HCT116 (cell line): ENCODE data around the gene CENPT. TPM values are rescaled to one million over a fixed set of nuclear protein-coding genes. Genes with fewer than 3 reads are reported as not detected.

Experiments
- ATAC-seq: fragments of 200-7000 bp; cut with Tn5 transposase; 2 replicates; pipeline ENCODE4 v1.9.1; 2020; ENCODE audit warnings: mild to moderate bottlenecking, moderate library complexity
- BruUV-seq: library from RNA; stranded (reverse); fragments of 400-500 nt; replicated peaks from 2 replicates; lab custom pipeline; 2021; lab: Mats Ljungman, UMichigan
- CTCF ChIA-PET: fragments of 300-600 bp; sonication (Branson Sonifier 250); formaldehyde crosslinking; loops from one replicate; lab custom pipeline; 2021; ENCODE audit warnings: antibody characterized with exemption; lab: Charles Lee
- POLR2A ChIA-PET: fragments of 300-600, 350-600 bp; sonication (Branson Sonifier 250); formaldehyde crosslinking; loops from one replicate; lab custom pipeline; 2021; ENCODE audit warnings: antibody characterized with exemption; lab: Charles Lee
- RAD21 ChIA-PET, 2 experiments: fragments of 300-600 bp; sonication (Branson Sonifier 250); formaldehyde crosslinking; loops; one replicate each; lab custom pipeline; 2023; ENCODE audit warnings: low total read pairs in 2 of 2; ENCODE audit not compliant: uncharacterized antibody in 2 of 2, unreplicated experiment in 2 of 2, low non-redundant PET in 1 of 2; lab: Charles Lee
- DNase-seq: peaks from one replicate; pipeline ENCODE4 v3.0.0-alpha.2; 2010; ENCODE audit warnings: low read depth, low spot score
- H2AFZ ChIP-seq: fragments of 200-600 bp; shearing (Covaris generic), sonication (generic); 2 replicates; pipeline ENCODE4 v1.6.1; 2017; ENCODE audit warnings: low read depth, mixed run types, mixed read lengths, antibody characterized with exemption, low read length; ENCODE audit not compliant: poor library complexity, severe bottlenecking
- H3K27ac ChIP-seq: 2 replicates; pipeline ENCODE4 v1.5.1; 2012; ENCODE audit warnings: low read depth, low read length
- H3K27me3 ChIP-seq: fragments of 200-600 bp; sonication (generic); 2 replicates; pipeline ENCODE4 v1.6.1; 2016; ENCODE audit warnings: mixed run types, low read length, mixed read lengths; ENCODE audit not compliant: insufficient read depth
- H3K36me3 ChIP-seq, 2 experiments: fragments of 200-500 bp in 1 of 2; fragments of 200-600 bp in 1 of 2; sonication (Bioruptor generic) in 1 of 2; sonication (generic) in 1 of 2; 2 replicates each; pipeline versions ENCODE4 v1.5.1 to v1.6.1; 2014 to 2016; ENCODE audit warnings: low read length in 2 of 2, inconsistent platforms in 1 of 2, mixed read lengths in 1 of 2, mixed run types in 1 of 2; ENCODE audit not compliant: insufficient read depth in 2 of 2, control insufficient read depth in 1 of 2
- H3K4me1 ChIP-seq, 2 experiments: fragments of 200-600 bp in 1 of 2; sonication (generic) in 1 of 2; 2 replicates each; pipeline versions ENCODE4 v1.5.1 to v1.6.1; 2012 to 2017; ENCODE audit warnings: low read length in 2 of 2, inconsistent platforms in 1 of 2, mild to moderate bottlenecking in 1 of 2, mixed read lengths in 1 of 2, mixed run types in 1 of 2, moderate library complexity in 1 of 2; ENCODE audit not compliant: insufficient read depth in 2 of 2, control insufficient read depth in 1 of 2
- H3K4me2 ChIP-seq: fragments of 200-600 bp; sonication (generic); 2 replicates; pipeline ENCODE4 v1.6.1; 2017; ENCODE audit warnings: mixed run types, low read length, mixed read lengths
- H3K4me3 ChIP-seq, 2 experiments: fragments of 200-600 bp in 1 of 2; sonication (generic) in 1 of 2; replicated peaks in 1 of 2; 2 replicates each; pipeline ENCODE4 v1.5.1; 2011 to 2016; ENCODE audit warnings: low read length in 2 of 2, control low read depth in 1 of 2, low read depth in 1 of 2, mild to moderate bottlenecking in 1 of 2, mixed read lengths in 1 of 2, mixed run types in 1 of 2
- H3K79me2 ChIP-seq: fragments of 200-600 bp; sonication (generic); 2 replicates; pipeline ENCODE4 v1.6.1; 2017; ENCODE audit warnings: mild to moderate bottlenecking, mixed run types, low read length, moderate library complexity, mixed read lengths; ENCODE audit not compliant: insufficient read depth
- H3K9ac ChIP-seq: fragments of 200-600 bp; sonication (generic); 2 replicates; pipeline ENCODE4 v1.6.1; 2016; ENCODE audit warnings: low read length, mixed read lengths
- H3K9me2 ChIP-seq: fragments of 200-600 bp; sonication (generic), shearing (Covaris generic); 2 replicates; pipeline ENCODE4 v1.6.1; 2017; ENCODE audit warnings: mixed run types, mild to moderate bottlenecking, moderate library complexity; ENCODE audit not compliant: insufficient read depth
- H3K9me3 ChIP-seq, 2 experiments: fragments of 200-500 bp in 1 of 2; fragments of 200-600 bp in 1 of 2; sonication (Bioruptor generic) in 1 of 2; sonication (generic) in 1 of 2; 2 replicates each; pipeline ENCODE4 v1.6.1; 2014 to 2017; ENCODE audit warnings: low read length in 2 of 2, mixed read lengths in 2 of 2, inconsistent platforms in 1 of 2, low read depth in 1 of 2, mild to moderate bottlenecking in 1 of 2, mixed run types in 1 of 2, moderate library complexity in 1 of 2; ENCODE audit not compliant: control insufficient read depth in 1 of 2, insufficient read depth in 1 of 2
- H4K20me1 ChIP-seq: fragments of 200-600 bp; sonication (generic), shearing (Covaris generic); 2 replicates; pipeline ENCODE4 v1.6.1; 2017; ENCODE audit warnings: mixed run types, mild to moderate bottlenecking, moderate library complexity; ENCODE audit not compliant: insufficient read depth
- ATF3 ChIP-seq: IDR thresholded peaks from 2 replicates; pipeline ENCODE4 v1.6.1; 2012
- CBX3 ChIP-seq: IDR thresholded peaks from 2 replicates; pipeline ENCODE4 v1.6.1; 2012; ENCODE audit warnings: low read depth
- CTCF ChIP-seq, 3 experiments: fragments of 200-600 bp in 1 of 3; sonication (generic) in 1 of 3; IDR thresholded peaks in 2 of 3; conservative IDR thresholded peaks in 1 of 3; 2 replicates each; pipeline ENCODE4 v1.5.1; 2012 to 2017; ENCODE audit warnings: low read depth in 2 of 3, low read length in 2 of 3, antibody characterized with exemption in 1 of 3, borderline replicate concordance in 1 of 3, control low read depth in 1 of 3, mild to moderate bottlenecking in 1 of 3, mixed read lengths in 1 of 3, mixed run types in 1 of 3, moderate library complexity in 1 of 3; ENCODE audit not compliant: insufficient read depth in 1 of 3
- EGR1 ChIP-seq: IDR thresholded peaks from 2 replicates; pipeline ENCODE4 v1.6.1; 2012; ENCODE audit warnings: low read depth
- EZH2phosphoT487 ChIP-seq: fragments of 200-600 bp; IDR thresholded peaks from 2 replicates; pipeline ENCODE4 v1.6.1; 2018; ENCODE audit warnings: antibody characterized with exemption, borderline replicate concordance
- JUND ChIP-seq: IDR thresholded peaks from 2 replicates; pipeline ENCODE4 v1.6.1; 2012
- MAX ChIP-seq: IDR thresholded peaks from 2 replicates; pipeline ENCODE4 v1.6.1; 2012
- POLR2AphosphoS5 ChIP-seq: IDR thresholded peaks from 2 replicates; pipeline ENCODE4 v1.6.1; 2011; ENCODE audit warnings: mild to moderate bottlenecking, low read depth, low read length, moderate library complexity
- RAD21 ChIP-seq: IDR thresholded peaks from 2 replicates; pipeline ENCODE4 v1.6.1; 2012; ENCODE audit warnings: low read depth, mild to moderate bottlenecking
- REST ChIP-seq: IDR thresholded peaks from 2 replicates; pipeline ENCODE4 v1.6.1; 2012; ENCODE audit warnings: low read depth
- SIN3A ChIP-seq: IDR thresholded peaks from 2 replicates; pipeline ENCODE4 v1.6.1; 2012; ENCODE audit warnings: low read depth
- SP1 ChIP-seq: IDR thresholded peaks from 2 replicates; pipeline ENCODE4 v1.6.1; 2012; ENCODE audit warnings: low read depth
- TCF7L2 ChIP-seq: IDR thresholded peaks from 2 replicates; pipeline ENCODE4 v1.7.0; 2011; ENCODE audit warnings: borderline replicate concordance, inconsistent platforms; ENCODE audit not compliant: insufficient read depth, insufficient read length; ENCODE audit errors: extremely low read depth
- ZBTB33 ChIP-seq: IDR thresholded peaks from 2 replicates; pipeline ENCODE4 v1.6.1; 2011; ENCODE audit warnings: mild to moderate bottlenecking, low read length, moderate library complexity; ENCODE audit not compliant: insufficient replicate concordance; ENCODE audit errors: extremely low read depth
- intact Hi-C: fragments of 100-400 bp; cut with micrococcal nuclease; formaldehyde crosslinking; loops from 2 replicates; pipeline ENCODE4 v1.10.0; 2022
- total RNA-seq: library from RNA; stranded (reverse); gene quantifications from one replicate; pipeline ENCODE4 v1.2.1, GENCODE V29; 2021; ENCODE audit not compliant: unreplicated experiment

Gene CENPT
- total RNA-seq, 1 experiment from 2014 or later = 40.5 TPM

GRCh38 chr16:67845291-67846062 is 2.0 kb downstream of the CENPT start:
- TF ChIP-seq TCF7L2 (no peak), POLR2AphosphoS5 (no peak), REST (no peak), SP1 (no peak), ZBTB33 (no peak), EGR1 (no peak), RAD21 (no peak), EZH2phosphoT487 (no peak), SIN3A (no peak), MAX (no peak), CBX3 (no peak), CTCF (IDR thresholded peaks at IDR 0.05 in 2 of 3, conservative IDR thresholded peaks at IDR 0.05 in 1 of 3; ENCODE audit: borderline replicate concordance in 1 of 3, insufficient read depth in 1 of 3, low read depth in 2 of 3, low read length in 2 of 3) (no peak), JUND (no peak), ATF3 (no peak)
- Histone ChIP-seq H3K4me3 (peak overlapping the region; percentile 83 to 96), H3K9me2 (no peaks in the 10 kb centered on the region), H3K4me2 (peak overlapping the region; percentile 82), H3K36me3 (peaks cover 4 to 6% of the 10 kb centered on the region in 2 experiments; a peak in 2 of 4 replicates), H3K4me1 (peaks cover 20 to 53% of the 10 kb centered on the region in 2 experiments), H2AFZ (no peak overlapping the region), H3K9me3 (no peaks in the 10 kb centered on the region), H3K27ac (peak overlapping the region; percentile 83), H3K9ac (peak overlapping the region; percentile 93), H3K27me3 (no peaks in the 10 kb centered on the region), H3K79me2 (peaks cover 54% of the 10 kb centered on the region), H4K20me1 (peaks cover 4% of the 10 kb centered on the region; the same call in 1 of the 2 replicates)
- intact Hi-C loops = loop anchor here (1.0 kb wide), 1 partner anchor 39 kb away; the partner anchor contains the start of genes RANBP10 and TSNAXIP1
- ChIA-PET RAD21 (no interaction called here), CTCF (interaction anchor here (1.1 to 2.4 kb wide), 2 partner anchors 29 to 39 kb away, joined by 5 to 18 read pairs; partner anchors contain the start of genes RANBP10 and TSNAXIP1), POLR2A (interaction anchor here (1.2 to 1.7 kb wide), 3 partner anchors 11 to 39 kb away, joined by 5 to 7 read pairs (median 6); partner anchors contain the start of genes RANBP10 and TSNAXIP1)
- BruUV-seq = no TSS peak
- ATAC-seq = no peak
- DNase-seq = no peak
